Vagina (tissue), 2 donors: ENCODE data around the gene DPYD. TPM values are rescaled to one million over a fixed set of nuclear protein-coding genes. Genes with fewer than 3 reads are reported as not detected.

Source experiments
- DNase-seq, 2 donors: peaks; one replicate each; pipeline ENCODE4 v3.0.0-alpha.2; 2017; ENCODE audit errors: extremely low spot score in 2 of 2
- H3K27ac ChIP-seq: fragments of 200-600 bp; sonication (generic); one replicate; pipeline ENCODE4 v1.5.1; 2019
- H3K27me3 ChIP-seq: fragments of 200-600 bp; sonication (generic); one replicate; pipeline ENCODE4 v1.5.1; 2019
- H3K36me3 ChIP-seq, 2 donors: fragments of 200-600 bp; sonication (generic); one replicate each; pipeline ENCODE4 v1.5.1; 2017 to 2019
- H3K4me1 ChIP-seq: fragments of 200-600 bp; sonication (generic); one replicate; pipeline ENCODE4 v1.5.1; 2019
- H3K4me3 ChIP-seq, 2 donors: fragments of 200-600 bp; sonication (generic); 1 replicate in 1 of 2; 2 replicates in 1 of 2; pipeline ENCODE4 v1.5.1; 2016 to 2019
- H3K9me3 ChIP-seq: fragments of 200-600 bp; sonication (generic); one replicate; pipeline ENCODE4 v1.5.1; 2019
- CTCF ChIP-seq, 3 experiments: fragments of 450-650 bp in 2 of 3; fragments of 200-600 bp in 1 of 3; sonication (generic) in 1 of 3; IDR thresholded peaks; one replicate each; pipeline ENCODE4 v1.5.1; 2017 to 2019; ENCODE audit warnings: antibody characterized with exemption in 3 of 3, mild to moderate bottlenecking in 2 of 3, moderate library complexity in 2 of 3
- POLR2A ChIP-seq, 2 donors: fragments of 450-650 bp; IDR thresholded peaks; one replicate each; pipeline ENCODE4 v1.6.1; 2017; ENCODE audit warnings: antibody characterized with exemption in 2 of 2, mild to moderate bottlenecking in 2 of 2, moderate library complexity in 2 of 2
- POLR2AphosphoS5 ChIP-seq, 2 donors: sonication (generic); formaldehyde crosslinking; IDR thresholded peaks; one replicate each; pipeline ENCODE4 v1.9.0; 2017; ENCODE audit warnings: antibody characterized with exemption in 2 of 2, mild to moderate bottlenecking in 2 of 2, low read depth in 1 of 2; ENCODE audit not compliant: insufficient read depth in 1 of 2
- intact Hi-C: fragments of 100-400 bp; cut with DNase I; formaldehyde crosslinking; loops from one replicate; pipeline ENCODE4 v1.15.1; 2023
- total RNA-seq: library from RNA; depleted of rRNA; stranded (reverse); fragments of >200 nt; gene quantifications from one replicate; pipeline ENCODE4 v1.2.3, GENCODE V29; 2016

The DPYD gene
- total RNA-seq, 1 donor from 2014 or later: 45.7 TPM

GRCh38 chr1:97073169-97073568 lies 847.7 kb downstream of the DPYD start:
- TF ChIP-seq POLR2A (IDR thresholded peaks at IDR 0.05) (no peak), POLR2AphosphoS5 (IDR thresholded peaks at IDR 0.05; ENCODE audit: insufficient read depth in 1 of 2, low read depth in 1 of 2) (no peak), CTCF (IDR thresholded peaks at IDR 0.05) (no peak)
- no peak overlapping the region for H3K27ac ChIP-seq
- no peak for DNase-seq
- no peaks in the 10 kb centered on the region for H3K36me3 ChIP-seq
- no peaks in the 10 kb centered on the region for H3K27me3 ChIP-seq
- intact Hi-C loops: no loop called here
- no peaks in the 10 kb centered on the region for H3K9me3 ChIP-seq
- no peak overlapping the region for H3K4me3 ChIP-seq
- H3K4me1 ChIP-seq: no peaks in the 10 kb centered on the region

GRCh38 chr1:97071173-97071572 lies 849.7 kb downstream of the DPYD start:
- Histone ChIP-seq H3K27ac (no peak overlapping the region), H3K27me3 (no peaks in the 10 kb centered on the region), H3K36me3 (no peaks in the 10 kb centered on the region), H3K4me1 (no peaks in the 10 kb centered on the region), H3K4me3 (no peak overlapping the region), H3K9me3 (no peaks in the 10 kb centered on the region)
- intact Hi-C loops: no loop called here
- no peak for DNase-seq
- TF ChIP-seq POLR2AphosphoS5 (IDR thresholded peaks at IDR 0.05; ENCODE audit: insufficient read depth in 1 of 2, low read depth in 1 of 2) (no peak), CTCF (IDR thresholded peaks at IDR 0.05) (no peak), POLR2A (IDR thresholded peaks at IDR 0.05) (no peak)

GRCh38 chr1:97070376-97070775 lies 850.5 kb downstream of the DPYD start:
- Histone ChIP-seq H3K27ac (no peak overlapping the region), H3K4me3 (no peak overlapping the region), H3K9me3 (no peaks in the 10 kb centered on the region), H3K36me3 (no peaks in the 10 kb centered on the region), H3K27me3 (no peaks in the 10 kb centered on the region), H3K4me1 (no peaks in the 10 kb centered on the region)
- TF ChIP-seq CTCF (IDR thresholded peaks at IDR 0.05): no peak
- TF ChIP-seq POLR2A (IDR thresholded peaks at IDR 0.05): no peak
- TF ChIP-seq POLR2AphosphoS5 (IDR thresholded peaks at IDR 0.05; ENCODE audit: insufficient read depth in 1 of 2, low read depth in 1 of 2): no peak
- DNase-seq: no peak
- intact Hi-C loops: no loop called here

GRCh38 chr1:97069312-97069711 lies 851.5 kb downstream of the DPYD start:
- H3K4me3 ChIP-seq: no peak overlapping the region
- TF ChIP-seq CTCF (IDR thresholded peaks at IDR 0.05): no peak
- no peak for TF ChIP-seq POLR2A (IDR thresholded peaks at IDR 0.05)
- TF ChIP-seq POLR2AphosphoS5 (IDR thresholded peaks at IDR 0.05; ENCODE audit: insufficient read depth in 1 of 2, low read depth in 1 of 2): no peak
- H3K9me3 ChIP-seq: no peaks in the 10 kb centered on the region
- no peak for DNase-seq
- H3K4me1 ChIP-seq: no peaks in the 10 kb centered on the region
- H3K27ac ChIP-seq: no peak overlapping the region
- H3K27me3 ChIP-seq: no peaks in the 10 kb centered on the region
- H3K36me3 ChIP-seq: no peaks in the 10 kb centered on the region
- intact Hi-C loops: no loop called here

- DNase-seq: no peak
- Histone ChIP-seq H3K4me1 (peaks cover 13% of the 10 kb centered on the region), H3K4me3 (no peak overlapping the region), H3K36me3 (no peaks in the 10 kb centered on the region), H3K27me3 (no peaks in the 10 kb centered on the region), H3K27ac (no peak overlapping the region), H3K9me3 (no peaks in the 10 kb centered on the region)
- TF ChIP-seq CTCF (IDR thresholded peaks at IDR 0.05) (no peak), POLR2A (IDR thresholded peaks at IDR 0.05) (no peak), POLR2AphosphoS5 (IDR thresholded peaks at IDR 0.05; ENCODE audit: insufficient read depth in 1 of 2, low read depth in 1 of 2) (no peak)
- intact Hi-C loops: no loop called here
Observed at GRCh38 chr1:97066860-97067259, 854.0 kb downstream of the DPYD start.
